Esophagus squamous epithelium (tissue), 5 donors: ENCODE measurements around the gene CEMP1. TPM values are rescaled to one million over a fixed set of nuclear protein-coding genes. Genes with fewer than 3 reads are reported as not detected.

ENCODE experiments used
- DNase-seq: peaks from one replicate; lab custom pipeline; 2025; lab: John Stamatoyannopoulos, UW
- H3K27ac ChIP-seq, 4 donors: fragments of 200-600 bp; sonication (generic); one replicate each; pipeline ENCODE4 v1.5.1; 2016 to 2019; ENCODE audit warnings: mild to moderate bottlenecking in 1 of 4
- H3K27me3 ChIP-seq, 4 donors: fragments of 200-600 bp; sonication (generic); 1 replicate in 3 of 4; 2 replicates in 1 of 4; pipeline versions ENCODE4 v1.5.1 to v1.6.0; 2017 to 2021; ENCODE audit warnings: antibody characterized with exemption in 1 of 4
- H3K36me3 ChIP-seq, 3 donors: fragments of 200-600 bp; sonication (generic); one replicate each; pipeline ENCODE4 v1.5.1; 2016 to 2019
- H3K4me1 ChIP-seq, 3 donors: fragments of 200-600 bp; sonication (generic); one replicate each; pipeline ENCODE4 v1.5.1; 2017 to 2019
- H3K4me3 ChIP-seq, 4 donors: fragments of 200-600 bp; sonication (generic); 1 replicate in 3 of 4; 2 replicates in 1 of 4; pipeline ENCODE4 v1.5.1; 2016 to 2019; ENCODE audit warnings: mild to moderate bottlenecking in 2 of 4, moderate library complexity in 1 of 4
- H3K9me3 ChIP-seq, 3 donors: fragments of 200-600 bp; sonication (generic); one replicate each; pipeline ENCODE4 v1.5.1; 2016 to 2019
- CTCF ChIP-seq, 6 experiments: fragments of 450-650 bp in 4 of 6; fragments of 200-600 bp in 2 of 6; sonication (generic) in 2 of 6; IDR thresholded peaks; one replicate each; pipeline ENCODE4 v1.5.1; 2016 to 2019; ENCODE audit warnings: antibody characterized with exemption in 6 of 6, mild to moderate bottlenecking in 4 of 6, moderate library complexity in 4 of 6
- POLR2A ChIP-seq, 4 donors: fragments of 450-650 bp; IDR thresholded peaks; one replicate each; pipeline ENCODE4 v1.6.1; 2017; ENCODE audit warnings: antibody characterized with exemption in 4 of 4, mild to moderate bottlenecking in 4 of 4, moderate library complexity in 3 of 4
- WGBS, 2 donors: methylation state at CpG; one replicate each; pipeline ENCODE4 v1.1.5; 2018; 5-methylcytosine and 5-hydroxymethylcytosine counted together
- intact Hi-C: fragments of 100-400 bp; cut with DNase I; formaldehyde crosslinking; loops from one replicate; pipeline ENCODE4 v1.15.0; 2022
- total RNA-seq, 4 donors: library from RNA; depleted of rRNA; stranded (reverse); fragments of >200 nt; gene quantifications; one replicate each; pipeline ENCODE4 v1.1.0, GENCODE V29; 2016
- donor health status: DM: yes; HTN: yes; CAD: no.

Gene CEMP1
- total RNA-seq, 4 donors from 2014 or later: 0.76 TPM; not detected in 3

GRCh38 chr16:2517954-2518605, 13.1 kb downstream of the CEMP1 start:
- H3K9me3 ChIP-seq: no peaks in the 10 kb centered on the region
- H3K4me1 ChIP-seq: peaks cover 61 to 80% (median 61%) of the 10 kb centered on the region in 3 donors
- intact Hi-C loops: no loop called here
- WGBS, 2 donors: 65 to 89% methylated on average over 5 of the region's 12 CpGs
- H3K4me3 ChIP-seq: no peak overlapping the region
- no peak for DNase-seq
- H3K27ac ChIP-seq: peak overlapping the region; percentile 93 to 100 (median 98)
- TF ChIP-seq CTCF (IDR thresholded peaks at IDR 0.05) (no peak), POLR2A (IDR thresholded peaks at IDR 0.05) (no peak)
- H3K27me3 ChIP-seq: no peaks in the 10 kb centered on the region
- peaks cover 0 to 37% (median 9%) of the 10 kb centered on the region in 3 donors for H3K36me3 ChIP-seq

- no peak for DNase-seq
- H3K27me3 ChIP-seq: no peaks in the 10 kb centered on the region
- H3K4me1 ChIP-seq: peaks cover 65 to 84% (median 69%) of the 10 kb centered on the region in 3 donors
- TF ChIP-seq CTCF (IDR thresholded peaks at IDR 0.05) (no peak), POLR2A (IDR thresholded peaks at IDR 0.05) (peak in 1 of 4 donors; percentile 6)
- peak overlapping the region; percentile 93 to 100 (median 98) for H3K27ac ChIP-seq
- H3K9me3 ChIP-seq: no peaks in the 10 kb centered on the region
- 52 to 62% methylated on average over 10 of the region's 11 CpGs for WGBS, 2 donors
- H3K36me3 ChIP-seq: peaks cover 0 to 23% (median 7%) of the 10 kb centered on the region in 3 donors
- peak overlapping the region in 3 of 4 donors; percentile 89 to 94 (median 92) for H3K4me3 ChIP-seq
- intact Hi-C loops: no loop called here
These were observed 14.6 kb downstream of the CEMP1 start for GRCh38 chr16:2516391-2517240.

GRCh38 chr16:2515180-2515851, 15.9 kb downstream of the CEMP1 start:
- intact Hi-C loops: no loop called here
- peak overlapping the region; percentile 97 to 100 (median 98) for H3K27ac ChIP-seq
- TF ChIP-seq POLR2A (IDR thresholded peaks at IDR 0.05) (peak in 1 of 4 donors; percentile 23), CTCF (IDR thresholded peaks at IDR 0.05) (no peak)
- WGBS, 2 donors: 16 to 26% methylated on average over 8 of the region's 14 CpGs
- DNase-seq: no peak
- H3K27me3 ChIP-seq: no peaks in the 10 kb centered on the region
- H3K9me3 ChIP-seq: no peaks in the 10 kb centered on the region
- H3K4me3 ChIP-seq: peak overlapping the region; percentile 89 to 94 (median 91)
- peaks cover 60 to 80% (median 60%) of the 10 kb centered on the region in 3 donors for H3K4me1 ChIP-seq
- H3K36me3 ChIP-seq: peaks cover 0 to 23% (median 7%) of the 10 kb centered on the region in 3 donors

GRCh38 chr16:2514333-2515179, 16.7 kb downstream of the CEMP1 start:
- H3K27me3 ChIP-seq: no peaks in the 10 kb centered on the region
- no peak for DNase-seq
- H3K4me1 ChIP-seq: peaks cover 55 to 74% (median 57%) of the 10 kb centered on the region in 3 donors
- no peaks in the 10 kb centered on the region for H3K9me3 ChIP-seq
- TF ChIP-seq CTCF (IDR thresholded peaks at IDR 0.05) (no peak), POLR2A (IDR thresholded peaks at IDR 0.05) (no peak)
- 0 to 2% methylated on average over 1 to 9 of the region's 63 CpGs for WGBS, 2 donors
- H3K4me3 ChIP-seq: peak overlapping the region; percentile 89 to 94 (median 91)
- peaks cover 0 to 20% (median 5%) of the 10 kb centered on the region in 3 donors for H3K36me3 ChIP-seq
- intact Hi-C loops: no loop called here
- peak overlapping the region; percentile 97 to 100 (median 98) for H3K27ac ChIP-seq
